HS-5 (cell line): Measurements from ENCODE around the gene PARD6B.
"Not testable (repeated sequence)": the region's sequence is repeated elsewhere in the genome, so short reads cannot be mapped to it uniquely, and the experiment has no call there.

Source experiments
- DNase-seq: peaks from one replicate; pipeline ENCODE4 v3.0.0-alpha.2; 2012; ENCODE audit warnings: low read depth

Gene PARD6B

GRCh38 chr20:50774515-50774914 is 43.1 kb downstream of the PARD6B start:
- no peak for DNase-seq

DNA sequence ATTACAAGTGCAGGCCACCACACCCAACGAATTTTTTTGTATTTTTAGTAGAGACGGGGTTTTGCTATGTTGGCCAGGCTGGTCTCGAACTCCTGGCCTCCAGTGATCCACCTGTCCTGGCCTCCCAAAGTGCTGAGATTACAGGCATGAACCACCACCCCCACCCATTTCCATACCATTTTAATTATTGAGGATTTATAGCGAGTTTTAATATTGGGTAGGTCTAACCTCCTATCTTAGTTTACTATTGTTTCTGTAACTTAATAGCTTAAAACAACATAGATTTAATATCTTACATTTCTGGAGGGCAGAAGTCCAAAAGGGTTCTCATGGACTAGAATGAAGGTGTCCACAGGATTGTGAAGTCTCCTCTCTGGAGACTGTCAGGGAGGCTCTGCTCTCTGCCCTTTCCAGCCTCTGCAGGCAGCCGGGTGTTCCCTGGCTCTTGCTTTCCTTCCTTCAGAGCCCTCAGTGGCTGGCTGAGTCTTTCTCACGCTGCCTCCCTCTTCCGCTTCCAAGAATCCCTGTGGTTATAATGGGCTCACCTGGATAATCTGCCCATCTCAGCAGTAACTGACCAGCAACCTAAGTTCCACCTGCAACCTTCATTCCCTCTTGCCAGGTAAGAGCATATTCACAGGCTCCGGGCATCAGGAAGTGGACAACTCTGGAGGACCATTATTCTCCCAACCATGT is 44.9 kb downstream of the PARD6B start:
- no peak for DNase-seq

DNA sequence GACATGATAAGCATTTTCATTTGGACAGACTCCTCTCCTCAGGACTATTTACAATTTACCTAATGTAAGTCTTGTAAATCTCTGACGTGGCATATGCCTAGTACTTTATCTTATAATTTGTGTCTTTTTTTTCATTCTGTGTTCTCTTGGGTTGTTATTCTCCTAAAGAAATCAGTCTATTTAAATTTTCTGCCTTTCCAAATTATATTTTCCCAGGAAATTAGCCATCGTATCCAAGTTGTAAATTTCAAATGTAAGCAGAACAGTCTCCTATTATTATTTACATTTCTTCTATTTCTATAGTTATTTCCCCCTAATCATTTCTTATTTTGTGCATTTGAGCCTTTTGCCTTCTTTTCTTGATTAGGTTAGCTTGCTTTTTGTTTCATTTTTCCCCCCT is 46.0 kb downstream of the PARD6B start:
- no peak for DNase-seq

GRCh38 chr20:50778994-50779393 is 47.6 kb downstream of the PARD6B start:
- not testable (repeated sequence) for DNase-seq

GRCh38 chr20:50783390-50783789 is 52.0 kb downstream of the PARD6B start:
- no peak for DNase-seq

DNA sequence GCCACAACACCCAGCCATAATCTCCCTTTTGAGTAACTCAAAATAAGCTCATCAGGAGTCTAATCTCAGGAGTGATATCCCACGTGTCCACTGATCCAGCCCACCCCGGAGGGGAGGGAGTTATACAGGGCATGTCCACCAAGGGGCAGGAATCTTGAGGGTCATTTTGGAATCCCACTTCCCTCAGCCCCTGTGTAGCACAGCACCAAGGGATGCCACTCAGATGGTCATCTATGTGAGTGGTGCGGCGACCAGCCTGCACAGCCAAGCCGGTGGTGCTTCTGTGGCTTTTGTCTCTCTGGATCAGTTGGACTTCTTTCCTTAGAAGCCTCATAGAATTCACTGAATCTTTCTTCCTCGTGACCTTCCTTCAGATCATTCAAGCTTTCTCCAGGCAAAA is 52.5 kb downstream of the PARD6B start:
- DNase-seq, result no peak

- no peak for DNase-seq
Observed at GRCh38 chr20:50784464-50784863, 53.1 kb downstream of the PARD6B start.

GRCh38 chr20:50786703-50787102 is 55.3 kb downstream of the PARD6B start:
- no peak for DNase-seq

DNA sequence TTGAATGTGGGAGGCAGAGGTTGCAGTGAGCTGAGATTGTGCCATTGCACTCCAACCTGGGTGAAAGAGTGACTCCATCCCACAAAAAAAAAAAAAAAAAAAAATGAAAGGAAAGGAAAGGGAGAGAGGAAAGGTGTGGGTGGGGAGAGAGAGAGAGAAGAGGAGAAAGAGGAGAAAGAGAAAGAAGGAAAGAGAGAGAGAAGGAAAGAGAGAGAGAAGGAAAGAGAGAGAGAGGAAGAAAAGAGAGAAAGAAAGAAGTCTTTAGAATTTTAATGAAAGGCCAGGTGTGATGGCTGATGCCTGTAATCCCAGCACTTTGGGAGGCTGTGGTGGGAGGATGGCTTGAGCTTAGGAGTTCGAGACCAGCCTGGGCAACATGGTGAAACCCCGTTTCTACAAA is 55.8 kb downstream of the PARD6B start:
- no peak for DNase-seq

DNA sequence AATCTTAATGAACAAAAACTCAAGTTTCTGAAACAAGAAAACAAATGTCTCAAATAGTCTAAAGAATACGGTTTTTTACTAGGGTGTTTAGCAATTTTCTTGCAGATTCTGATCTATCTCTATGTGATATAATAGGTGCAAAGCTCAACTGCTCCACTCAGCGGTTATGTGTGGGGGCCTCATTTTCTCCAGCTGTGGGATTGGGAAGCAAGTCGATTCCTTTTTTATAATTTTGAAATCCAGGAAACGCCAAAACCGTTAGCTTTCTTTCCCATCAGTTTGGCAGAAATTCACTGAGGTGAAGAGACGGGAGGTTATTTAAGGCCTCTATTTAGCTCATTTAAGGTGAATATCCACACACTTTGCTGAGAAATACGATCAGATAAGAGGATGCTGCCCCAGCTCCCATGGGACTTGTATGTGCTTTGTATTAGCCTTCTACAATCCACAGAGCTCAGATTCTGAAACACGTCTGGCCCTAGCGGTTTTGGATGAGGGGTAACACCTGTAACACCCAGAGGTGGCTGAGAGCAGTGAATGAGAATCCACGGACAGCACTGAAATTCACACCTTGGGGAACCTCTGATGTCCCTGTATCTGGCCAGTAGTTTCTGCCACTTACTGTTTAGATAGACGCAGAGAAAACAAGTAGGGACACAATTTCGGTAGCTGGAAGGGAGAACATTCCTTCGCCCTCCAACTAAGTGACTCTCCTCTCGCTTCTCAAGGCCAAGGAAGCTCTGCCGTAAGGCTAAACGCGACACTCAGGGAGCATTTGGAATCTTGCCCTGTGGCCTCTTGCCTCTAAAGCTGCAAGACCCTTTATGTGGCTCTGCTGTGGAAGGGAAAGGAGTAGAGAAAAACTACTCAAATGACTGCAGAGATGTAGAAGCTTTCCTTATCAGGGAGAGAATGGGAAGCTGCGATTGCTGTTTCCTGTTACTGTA is 56.9 kb downstream of the PARD6B start:
- DNase-seq, result peak; percentile 75

DNA sequence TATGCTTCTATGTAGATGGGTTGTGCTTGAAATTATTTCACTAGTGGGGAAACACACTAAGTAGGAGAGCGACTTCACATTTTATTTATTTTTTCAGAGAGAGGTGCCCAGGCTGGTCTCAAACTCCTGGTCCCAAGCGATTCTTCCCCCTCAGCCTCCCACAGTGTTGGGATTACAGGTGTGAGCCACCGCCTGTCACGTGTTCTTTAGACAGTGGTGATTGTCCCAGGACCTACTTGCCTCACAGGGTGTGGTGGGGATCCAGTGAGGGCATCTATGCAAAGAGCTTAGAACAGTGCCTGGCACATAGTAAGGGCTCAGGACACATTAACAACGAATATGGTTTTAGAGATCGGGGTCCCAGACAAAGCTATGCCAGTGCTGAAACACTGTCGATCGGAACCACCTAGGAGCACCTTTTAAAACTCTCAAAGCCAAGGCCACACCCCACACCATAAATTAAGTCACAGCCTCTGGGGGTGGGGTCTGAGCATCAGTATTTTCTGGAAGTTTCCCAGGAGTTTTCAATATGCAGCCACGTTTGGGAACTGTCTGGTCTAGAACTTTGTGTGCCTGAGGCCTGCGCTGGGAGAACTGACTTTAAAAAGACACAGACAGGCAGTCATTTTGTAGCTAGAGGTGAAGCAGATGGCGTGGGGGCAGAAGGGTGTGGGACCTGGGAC is 58.7 kb downstream of the PARD6B start:
- no peak for DNase-seq

GRCh38 chr20:50790651-50791277 is 59.4 kb downstream of the PARD6B start:
- peak; percentile 99 for DNase-seq

DNA sequence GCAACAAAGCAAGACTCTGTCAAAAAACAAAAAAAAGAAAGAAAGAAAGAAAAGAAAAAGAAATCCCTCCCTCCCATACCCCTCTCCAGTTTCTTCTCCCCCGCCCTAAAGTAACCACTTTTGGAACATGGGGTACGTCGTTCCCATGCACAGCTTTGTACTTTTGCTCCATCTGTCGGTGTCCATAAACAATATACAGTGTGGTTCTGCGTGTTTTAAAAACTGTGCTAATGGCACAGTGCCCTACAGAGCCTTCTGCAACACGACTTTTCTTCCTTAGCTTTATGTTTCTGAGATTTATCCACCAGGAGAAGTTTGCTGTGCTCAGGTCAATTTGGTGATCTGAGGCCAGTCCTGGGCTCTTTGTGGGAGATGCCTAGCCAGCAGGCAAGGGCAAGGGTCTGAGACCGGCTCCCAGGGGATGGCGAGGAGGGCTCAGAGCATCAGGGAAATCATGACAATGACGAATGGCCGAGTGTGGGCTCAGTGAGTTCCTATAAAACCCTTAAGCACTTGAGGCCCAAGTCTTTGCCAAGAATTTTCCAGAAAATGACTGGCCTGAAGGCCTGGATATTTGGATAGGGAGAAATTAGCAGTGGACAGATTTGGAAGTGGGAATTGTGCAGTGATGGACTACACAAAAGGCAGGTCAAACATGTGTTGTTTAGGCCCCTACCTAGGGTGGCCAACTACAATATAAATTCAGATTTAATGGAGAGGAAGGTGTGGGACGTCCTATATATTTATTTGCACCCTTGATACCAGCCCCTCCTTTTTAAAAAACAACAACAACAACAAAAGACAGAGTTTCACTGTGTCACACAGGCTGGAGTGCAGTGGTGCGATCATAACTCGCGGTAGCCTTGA is 61.6 kb downstream of the PARD6B start:
- no peak for DNase-seq

DNA sequence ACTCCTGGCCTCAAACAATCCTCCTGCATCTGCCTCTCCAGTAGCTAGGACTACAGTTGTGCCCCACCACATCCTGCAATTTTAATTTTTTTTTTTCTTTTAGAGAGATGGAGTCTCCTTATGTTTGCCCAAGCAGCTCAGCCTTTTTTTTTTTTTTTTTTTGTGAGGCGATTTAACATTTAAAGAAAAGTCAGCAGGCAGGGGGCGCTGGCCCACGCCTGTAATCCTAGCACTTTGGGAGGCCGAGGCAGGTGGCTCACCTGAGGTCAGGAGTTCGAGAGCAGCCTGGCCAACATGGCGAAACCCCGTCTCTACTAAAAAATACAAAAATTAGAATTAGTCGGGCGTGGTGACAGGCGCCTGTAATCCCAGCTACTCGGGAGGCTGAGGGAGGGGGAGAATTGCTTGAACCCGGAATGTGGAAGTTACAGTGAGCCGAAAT is 62.2 kb downstream of the PARD6B start:
- DNase-seq, result not testable (repeated sequence)

GRCh38 chr20:50794181-50794845 is 62.9 kb downstream of the PARD6B start:
- no peak for DNase-seq

DNA sequence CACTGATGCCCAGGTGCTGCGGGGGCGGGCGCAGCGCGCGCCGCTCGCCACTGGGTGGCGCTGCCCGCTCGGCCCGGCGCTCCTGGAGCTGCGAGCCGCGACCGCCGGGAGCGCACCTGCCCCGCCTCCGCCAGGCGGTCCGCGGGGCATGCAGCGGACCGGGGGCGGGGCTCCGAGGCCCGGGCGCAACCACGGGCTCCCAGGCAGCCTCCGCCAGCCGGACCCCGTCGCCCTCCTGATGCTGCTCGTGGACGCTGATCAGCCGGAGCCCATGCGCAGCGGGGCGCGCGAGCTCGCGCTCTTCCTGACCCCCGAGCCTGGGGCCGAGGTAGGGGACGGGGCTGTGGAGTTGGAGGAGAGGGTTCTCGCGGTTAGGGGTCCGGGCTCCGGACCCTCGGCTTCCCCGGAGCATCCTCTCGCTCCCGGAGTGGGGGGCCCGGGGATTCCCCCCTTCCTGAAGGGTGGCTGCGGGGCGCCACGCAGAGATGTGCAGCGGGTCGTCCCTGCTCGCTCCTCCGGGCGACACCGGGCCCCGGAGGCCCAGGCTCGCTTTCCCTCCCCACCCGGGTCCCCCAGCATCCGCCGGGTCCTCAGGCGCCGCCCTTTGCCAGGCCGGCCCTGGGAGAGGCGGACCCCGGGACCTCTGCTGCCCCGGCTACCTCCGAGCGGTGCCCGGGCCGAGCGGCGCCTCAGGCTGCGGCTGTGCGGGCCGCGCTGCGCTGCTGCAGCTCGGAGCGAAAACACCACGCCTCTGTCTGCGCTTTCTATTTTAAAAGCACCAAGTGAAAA is 63.7 kb downstream of the PARD6B start, which contains the start of gene BCAS4:
Gene BCAS4, plus strand, starts transcription at position 216 of the 789 bp plus-strand sequence. Its CDS starts 23 bp downstream, at position 239.
- peak; percentile 89 for DNase-seq

- DNase-seq, result no peak
Observed at GRCh38 chr20:50797142-50797541, 65.8 kb downstream of the PARD6B start.

GRCh38 chr20:50798650-50799049 is 67.3 kb downstream of the PARD6B start:
- no peak for DNase-seq

- DNase-seq, result no peak
Observed at GRCh38 chr20:50799176-50799889, 68.0 kb downstream of the PARD6B start.
